Anterior cingulate cortex (tissue), 58 donors: ENCODE data around the gene BMAL1.
A peak's percentile ranks its signal among the peaks of the same experiment; 100 is the strongest.
"Not testable (repeated sequence)": the region's sequence is repeated elsewhere in the genome, so short reads cannot be mapped to it uniquely, and the experiment has no call there.

Experiments used
- DNase-seq, 58 donors: peaks; one replicate each; lab custom pipeline; 2025; lab: John Stamatoyannopoulos, UW

The BMAL1 gene

GRCh38 chr11:13366266-13367026, 88.9 kb downstream of the BMAL1 start:
- peak in 3 of 58 donors; percentile 19 to 41 (median 27) for DNase-seq

- DNase-seq = peak in 3 of 58 donors; percentile 14 to 27 (median 16)
Measured at GRCh38 chr11:13367115-13367514, 89.5 kb downstream of the BMAL1 start.

DNA sequence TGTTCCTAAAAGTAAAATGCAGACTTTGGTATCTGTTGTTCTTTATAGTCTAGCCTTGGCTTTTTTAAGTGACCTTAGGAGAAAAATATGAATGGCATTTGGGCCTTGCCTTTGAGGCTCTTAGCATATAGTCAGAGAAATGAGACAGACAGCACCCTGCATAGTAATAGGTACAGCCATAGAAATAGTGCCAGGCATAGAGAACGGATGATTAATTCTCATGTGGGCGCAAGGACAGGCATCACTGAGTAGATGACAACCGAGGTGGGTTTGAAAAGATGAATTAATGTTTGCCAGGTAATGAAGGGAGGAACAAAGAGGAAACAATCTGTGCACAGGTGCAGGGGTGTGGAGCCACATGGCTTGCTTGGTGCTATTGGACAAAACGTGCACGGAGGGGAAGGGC, 90.5 kb downstream of the BMAL1 start:
- peak in 1 of 58 donors; percentile 52 for DNase-seq

- DNase-seq = no peak
Measured at GRCh38 chr11:13373216-13373615, 95.6 kb downstream of the BMAL1 start.

DNA sequence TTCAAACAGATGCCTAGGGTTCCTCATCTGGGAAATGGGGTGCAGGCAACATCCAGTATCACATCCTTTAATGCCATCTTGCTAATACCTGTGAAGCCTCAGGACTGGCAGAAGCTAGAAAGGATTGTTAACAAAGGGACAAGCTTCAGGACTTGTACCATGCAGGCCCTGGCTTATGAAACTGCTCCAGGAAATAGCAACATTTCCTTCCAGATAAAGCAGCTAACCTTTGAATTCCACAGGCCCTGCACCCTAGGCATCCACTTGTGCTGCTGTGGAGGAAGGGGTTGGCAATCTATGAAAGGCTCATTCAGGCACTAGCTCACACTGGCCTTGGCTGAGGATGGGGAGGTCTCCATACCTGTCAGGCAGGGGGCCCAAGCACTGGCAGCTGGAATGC, 98.2 kb downstream of the BMAL1 start:
- DNase-seq = no peak

GRCh38 chr11:13376402-13376801, 98.8 kb downstream of the BMAL1 start:
- DNase-seq = no peak

- DNase-seq = no peak
Measured at GRCh38 chr11:13376838-13377237, 99.2 kb downstream of the BMAL1 start.

- no peak for DNase-seq
Measured at GRCh38 chr11:13378316-13378715, 100.7 kb downstream of the BMAL1 start.

- DNase-seq = no peak
Measured at GRCh38 chr11:13380731-13381130, 103.1 kb downstream of the BMAL1 start.

GRCh38 chr11:13382751-13383150, 105.2 kb downstream of the BMAL1 start:
- no peak for DNase-seq

- DNase-seq = peak in 8 of 58 donors; percentile 2 to 54 (median 18)
Measured at GRCh38 chr11:13384908-13385640, 107.5 kb downstream of the BMAL1 start.

GRCh38 chr11:13386567-13386966, 109.0 kb downstream of the BMAL1 start:
- no peak for DNase-seq

- no peak for DNase-seq
Measured at GRCh38 chr11:13388741-13389140, 111.2 kb downstream of the BMAL1 start.

- no peak for DNase-seq
Measured at GRCh38 chr11:13391217-13391616, 113.6 kb downstream of the BMAL1 start.

DNA sequence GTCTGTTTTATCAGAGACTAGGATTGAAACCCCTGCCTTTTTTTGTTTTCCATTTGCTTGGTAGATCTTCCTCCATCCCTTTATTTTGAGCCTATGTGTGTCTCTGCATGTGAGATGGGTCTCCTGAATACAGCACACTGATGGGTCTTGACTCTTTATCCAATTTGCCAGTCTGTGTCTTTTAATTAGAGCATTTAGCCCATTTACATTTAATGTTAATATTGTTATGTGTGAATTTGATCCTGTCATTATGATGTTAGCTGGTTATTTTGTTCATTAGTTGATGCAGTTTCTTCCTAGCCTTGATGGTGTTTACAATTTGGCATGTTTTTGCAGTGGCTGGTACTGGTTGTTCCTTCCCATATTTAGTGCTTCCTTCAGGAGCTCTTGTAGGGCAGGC, 120.7 kb downstream of the BMAL1 start:
- DNase-seq = not testable (repeated sequence)

DNA sequence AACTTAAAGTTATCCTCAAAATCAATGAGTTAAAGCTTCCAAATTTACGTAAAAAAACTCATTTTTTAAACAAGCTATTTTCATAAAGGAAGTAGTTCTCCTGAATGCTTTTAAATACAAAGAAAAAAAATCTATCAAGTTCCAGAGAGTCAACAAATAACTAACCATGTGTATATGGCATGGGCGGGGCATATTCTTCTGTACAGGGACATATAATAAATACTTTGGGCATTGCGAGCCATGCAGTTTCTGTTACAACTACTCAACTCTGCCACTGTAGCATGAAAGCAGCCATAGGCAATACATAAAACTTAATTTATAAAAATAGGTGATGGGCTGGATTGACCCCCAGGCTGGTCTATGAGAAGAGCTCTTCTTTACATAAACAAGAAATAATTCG, 127.6 kb downstream of the BMAL1 start:
- no peak for DNase-seq

GRCh38 chr11:13415201-13415600, 137.6 kb downstream of the BMAL1 start:
- no peak for DNase-seq

GRCh38 chr11:13421561-13421960, 144.0 kb downstream of the BMAL1 start:
- no peak for DNase-seq

- no peak for DNase-seq
Measured at GRCh38 chr11:13423372-13423771, 145.8 kb downstream of the BMAL1 start.

DNA sequence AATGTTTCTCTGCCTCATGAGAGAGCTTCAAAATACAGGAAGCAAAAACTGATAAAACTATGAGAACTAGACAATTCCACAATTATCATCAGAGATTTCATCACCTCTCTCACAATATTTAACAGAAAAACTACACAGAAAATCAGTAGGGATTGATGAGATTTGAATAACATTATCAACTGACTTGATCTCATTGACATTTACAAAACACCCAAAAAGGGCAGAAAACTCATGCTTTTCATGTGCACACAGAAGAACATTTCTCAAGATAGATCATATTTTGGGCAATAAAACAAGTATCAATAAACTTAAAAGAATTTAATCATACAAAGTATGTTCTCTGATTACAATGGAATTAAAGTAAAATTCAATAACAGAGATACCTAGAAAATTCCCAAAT, 149.8 kb downstream of the BMAL1 start:
- DNase-seq = no peak

DNA sequence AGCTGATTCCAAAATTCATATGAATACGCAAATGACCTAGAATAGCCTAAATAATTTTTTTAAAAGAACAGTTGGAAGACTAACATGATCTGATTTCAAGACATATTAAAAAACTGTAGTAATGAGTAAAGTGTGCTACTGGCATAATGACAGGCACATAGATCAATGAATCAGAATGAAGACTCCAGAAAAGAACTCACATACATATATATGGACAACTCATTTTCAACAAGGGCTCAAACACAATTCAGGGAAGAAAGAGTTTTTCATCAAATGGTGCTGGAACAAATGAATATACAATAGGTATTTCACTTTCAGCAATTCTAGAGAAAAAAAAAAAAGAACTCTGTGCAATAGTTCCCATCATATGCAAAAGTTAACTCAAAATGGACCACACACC, 151.7 kb downstream of the BMAL1 start:
- no peak for DNase-seq

GRCh38 chr11:13429836-13430235, 152.2 kb downstream of the BMAL1 start:
- DNase-seq = no peak
